RCC 7860 (cell line): ENCODE results near the gene POLL.
"Not testable (repeated sequence)": the region's sequence is repeated elsewhere in the genome, so short reads cannot be mapped to it uniquely, and the experiment has no call there.

ENCODE experiments used
- DNase-seq: peaks from one replicate; pipeline ENCODE4 v3.0.0-alpha.2; 2015; ENCODE audit warnings: low spot score
- FAIRE-seq: peaks from 2 replicates; lab custom pipeline; 2012; peaks lifted over from hg19 to GRCh38; lab: Jason Lieb, UNC

POLL gene

DNA sequence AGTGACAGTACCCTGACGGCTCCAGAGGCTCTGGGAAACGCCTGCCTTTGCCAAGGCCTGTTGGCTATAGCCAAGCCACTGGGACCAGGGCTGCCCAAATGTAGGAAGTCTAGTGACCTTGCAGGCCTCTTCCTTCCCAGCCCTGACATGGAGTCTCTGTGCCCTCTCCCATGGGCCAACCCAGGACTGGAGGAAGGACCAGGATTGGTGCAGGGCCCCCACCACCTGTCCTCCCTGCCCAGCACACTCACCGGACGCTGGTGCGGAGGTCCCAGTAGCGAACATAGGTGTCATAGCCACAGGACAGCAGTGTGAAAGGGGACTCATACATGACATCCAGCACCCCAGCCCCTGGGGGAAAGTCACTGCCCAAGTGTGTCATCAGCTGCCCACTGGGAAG is 24.0 kb upstream of the POLL start:
- FAIRE-seq = no peak
- DNase-seq = no peak

DNA sequence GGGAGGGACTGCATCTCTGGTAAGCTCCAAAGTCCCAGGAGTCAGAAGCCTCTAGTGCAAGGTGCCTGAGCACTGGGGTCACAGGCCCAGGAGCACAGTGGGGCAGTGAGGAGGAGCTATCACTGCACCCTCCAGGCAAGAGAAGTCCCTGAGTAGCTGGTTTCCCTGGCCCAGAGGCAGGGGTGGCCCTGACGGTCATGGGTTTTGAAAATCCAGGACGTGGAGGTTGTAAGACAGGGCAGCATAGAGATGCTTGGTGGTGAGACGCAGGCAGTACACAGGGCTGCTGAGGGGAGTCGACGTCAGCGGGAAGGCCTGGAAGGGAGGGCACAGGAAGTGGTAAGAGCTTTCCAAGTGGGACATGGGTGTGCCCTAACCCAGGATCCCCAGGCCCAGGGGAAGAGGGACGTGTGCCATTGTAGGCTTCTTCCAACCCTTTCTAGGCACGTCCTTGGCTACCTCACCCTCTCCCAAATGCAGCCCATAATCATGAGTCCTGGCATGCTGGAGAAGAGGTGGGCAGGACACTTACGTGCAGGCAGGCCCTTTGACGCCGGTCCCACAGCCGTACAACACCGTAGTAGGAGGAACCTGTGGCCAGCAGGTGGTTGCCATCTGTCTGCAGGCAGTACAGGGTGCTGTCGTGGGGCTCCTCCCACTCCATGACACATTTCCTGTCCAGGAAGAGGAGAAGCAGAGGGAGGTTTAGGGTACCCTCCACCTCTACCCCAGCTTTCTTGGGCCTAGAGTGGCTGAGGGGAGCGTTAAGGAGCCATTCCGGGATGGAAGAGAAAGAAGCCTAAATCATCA is 23.2 kb upstream of the POLL start:
- DNase-seq = no peak
- no peak for FAIRE-seq

DNA sequence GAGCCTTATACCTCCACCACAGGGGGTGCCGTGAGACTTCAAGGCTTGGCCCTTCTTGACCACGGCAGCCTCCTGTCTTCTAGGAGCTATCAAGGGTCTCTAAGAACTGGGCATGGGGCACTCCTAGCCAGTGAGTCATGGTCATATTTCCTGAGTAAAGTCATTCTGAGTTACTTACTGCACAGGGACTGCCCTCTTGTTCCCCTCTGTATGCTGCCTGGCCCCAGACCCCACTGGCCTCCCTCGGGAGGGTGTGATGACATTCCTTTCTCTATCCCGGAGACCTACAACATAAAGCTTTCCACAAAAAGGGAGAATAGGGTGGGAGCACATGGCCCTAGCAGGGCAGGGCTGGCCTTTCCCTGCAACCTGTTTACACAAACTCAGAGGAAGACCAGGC is 21.4 kb upstream of the POLL start:
- DNase-seq (no peak), FAIRE-seq (no peak)

DNA sequence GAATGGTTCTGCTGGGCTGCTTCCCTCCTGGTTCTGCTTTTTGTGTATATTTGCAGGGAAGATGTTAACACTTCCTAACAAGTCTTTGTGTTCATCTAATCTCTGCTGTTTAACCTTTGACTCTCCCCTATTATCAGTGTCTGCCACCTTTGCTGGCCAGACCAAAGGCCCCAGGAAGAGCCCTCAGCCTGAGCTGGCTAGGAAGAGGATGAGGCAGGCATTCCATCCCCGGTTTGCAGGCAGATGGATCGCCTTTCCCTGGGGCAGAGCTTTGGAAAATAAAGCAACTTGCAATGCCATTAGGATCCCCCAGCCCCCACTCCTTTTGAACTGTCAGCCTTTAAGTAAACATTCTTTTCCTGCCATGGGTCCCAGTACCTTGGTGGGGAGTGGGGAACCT is 19.1 kb upstream of the POLL start:
- no peak for DNase-seq
- FAIRE-seq = no peak

DNA sequence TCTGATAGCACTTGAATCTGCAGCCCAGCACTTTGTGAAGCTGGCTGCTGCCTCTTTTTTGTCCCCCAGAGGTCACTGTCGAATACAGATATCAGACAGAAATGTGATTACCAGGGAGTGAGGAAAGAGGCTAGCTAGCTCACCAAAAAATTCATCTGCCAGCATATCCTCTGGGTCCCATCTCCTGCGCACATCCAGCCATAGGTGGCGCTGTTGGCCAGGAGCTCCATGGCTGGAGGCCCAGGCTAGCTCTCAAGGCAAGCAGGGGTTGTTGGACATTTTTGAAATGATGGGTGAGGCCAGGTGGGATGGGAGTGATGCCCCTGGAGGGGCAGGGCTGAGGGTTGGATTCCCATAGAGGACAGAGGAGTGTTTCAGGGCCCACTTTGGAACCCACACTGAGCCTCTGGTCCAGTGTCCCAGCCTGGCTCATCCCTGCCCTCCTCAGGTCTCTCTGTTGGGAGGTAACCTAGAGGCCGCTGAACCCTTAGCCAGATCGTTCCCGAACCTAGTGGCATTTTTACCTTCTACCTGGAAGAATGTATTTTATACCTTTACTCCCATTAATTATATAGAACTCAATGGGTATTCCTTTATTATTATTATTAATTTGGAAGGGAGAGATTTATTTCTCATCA is 14.8 kb upstream of the POLL start:
- DNase-seq = peak; percentile 43
- FAIRE-seq = no peak

DNA sequence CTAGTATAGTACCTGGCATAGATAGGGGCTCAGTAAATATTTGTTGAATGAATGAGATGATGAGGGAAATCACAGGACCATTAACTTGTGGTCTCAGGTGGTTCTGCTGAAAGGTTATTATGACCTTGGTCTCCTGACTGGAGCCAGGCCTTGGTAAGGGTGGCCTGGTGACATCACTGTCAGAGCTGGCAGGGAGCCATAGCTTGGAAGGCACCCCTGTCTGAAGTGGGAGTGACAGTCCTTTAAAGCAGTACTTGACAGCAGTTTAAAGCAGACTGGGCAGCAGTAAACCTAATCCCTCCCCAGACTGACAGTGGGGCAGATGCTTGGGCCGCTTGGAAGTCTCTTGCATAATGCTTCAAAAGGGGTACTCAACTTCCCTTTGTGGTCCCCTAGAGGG is 13.5 kb upstream of the POLL start:
- no peak for DNase-seq
- FAIRE-seq = no peak

DNA sequence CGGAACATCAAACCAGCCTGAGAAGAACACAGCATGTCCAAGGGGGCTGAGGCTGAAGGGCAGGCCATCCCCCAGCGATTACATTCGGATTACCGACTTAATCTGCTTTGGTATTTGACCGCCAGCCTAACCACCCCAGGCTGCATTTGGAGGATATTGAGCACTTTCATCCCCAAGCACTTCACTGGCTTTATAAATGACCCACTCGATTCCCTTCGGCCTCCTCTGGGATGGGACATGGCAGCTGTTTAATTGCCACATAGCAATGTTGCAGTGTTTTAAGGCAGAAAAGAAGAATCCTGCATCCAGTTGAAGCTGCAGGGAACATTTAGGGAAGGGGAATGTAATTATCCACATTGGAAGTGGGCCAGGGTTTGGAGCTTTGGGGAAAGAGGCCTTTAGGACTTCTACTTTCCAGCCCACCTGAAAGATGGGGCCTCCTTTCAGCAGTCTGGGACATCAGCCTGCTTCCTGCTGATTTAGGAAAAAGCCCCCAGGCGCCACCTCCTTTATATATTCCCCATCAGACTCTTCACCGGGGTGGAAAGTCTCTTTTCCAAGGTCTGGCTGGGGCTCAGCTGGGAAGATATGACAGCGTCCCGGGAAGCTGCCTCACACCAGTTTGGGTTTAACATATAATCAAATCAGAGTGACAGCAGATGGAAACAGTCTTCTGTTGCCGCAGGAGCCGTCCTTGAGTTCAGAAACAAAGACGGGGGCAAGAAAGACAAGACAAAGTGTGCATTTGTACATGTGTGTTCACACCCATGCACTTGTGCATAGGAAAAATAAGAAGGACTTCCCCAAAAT is 9.2 kb upstream of the POLL start:
- FAIRE-seq = no peak
- DNase-seq = no peak

DNA sequence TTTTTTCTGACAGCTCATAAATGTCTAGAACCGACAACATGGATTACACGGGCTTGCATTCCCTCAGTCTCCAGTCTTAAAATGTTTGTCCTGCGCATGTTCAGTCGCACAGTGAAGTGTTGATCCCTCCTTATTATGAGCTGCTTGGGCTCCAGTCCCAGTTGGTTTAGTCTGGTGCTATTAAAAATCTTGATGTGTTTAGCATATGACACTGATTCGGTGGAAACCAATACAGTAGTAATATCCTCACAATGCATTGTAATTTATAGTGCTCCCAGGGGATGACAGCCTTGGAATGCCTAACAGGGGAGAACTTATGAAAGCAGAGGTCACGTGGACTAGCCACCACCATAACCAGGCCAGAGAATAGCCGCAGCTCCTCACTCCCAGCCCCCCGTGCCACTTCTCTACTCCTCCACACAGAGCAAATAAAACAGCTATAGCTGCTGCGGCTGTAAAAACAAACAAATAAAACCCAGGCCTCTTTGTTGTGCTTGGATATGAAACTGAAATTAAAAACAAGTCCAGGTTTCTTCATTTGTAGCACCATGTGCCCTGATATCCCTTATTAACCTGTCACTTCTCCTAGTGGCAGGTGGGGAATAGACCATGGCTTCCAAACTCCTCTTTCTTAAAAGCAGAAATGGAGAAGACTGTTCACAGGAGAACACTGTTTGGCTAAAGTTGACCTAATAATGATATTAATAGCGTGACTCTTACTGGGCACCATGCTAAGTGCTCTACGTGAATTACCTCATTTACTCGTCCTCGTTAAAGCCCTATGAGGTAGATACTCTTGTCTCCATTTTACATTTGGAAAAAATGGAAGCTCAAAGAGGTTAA is 7.8 kb upstream of the POLL start:
- DNase-seq (no peak), FAIRE-seq (no peak)

DNA sequence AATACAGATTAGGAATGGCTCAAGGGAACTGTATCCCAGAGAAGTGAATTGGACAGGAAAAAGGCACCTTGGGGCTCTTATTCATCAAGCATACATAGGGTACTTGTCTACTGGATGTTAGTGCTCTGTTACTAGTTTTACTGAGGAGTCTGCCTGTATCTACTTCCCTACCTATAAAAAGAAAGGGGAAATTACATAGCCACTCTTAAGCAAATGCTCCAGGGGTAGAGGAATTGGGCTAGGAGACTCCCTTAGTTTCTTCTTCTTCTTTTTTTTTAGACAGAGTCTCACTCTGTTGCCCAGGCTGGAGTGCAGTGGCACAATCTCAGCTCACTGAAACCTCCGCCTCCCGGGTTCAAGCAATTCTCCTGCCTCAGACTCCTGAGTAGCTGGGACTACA is 5.3 kb upstream of the POLL start:
- FAIRE-seq, DNase-seq: not testable (repeated sequence)

DNA sequence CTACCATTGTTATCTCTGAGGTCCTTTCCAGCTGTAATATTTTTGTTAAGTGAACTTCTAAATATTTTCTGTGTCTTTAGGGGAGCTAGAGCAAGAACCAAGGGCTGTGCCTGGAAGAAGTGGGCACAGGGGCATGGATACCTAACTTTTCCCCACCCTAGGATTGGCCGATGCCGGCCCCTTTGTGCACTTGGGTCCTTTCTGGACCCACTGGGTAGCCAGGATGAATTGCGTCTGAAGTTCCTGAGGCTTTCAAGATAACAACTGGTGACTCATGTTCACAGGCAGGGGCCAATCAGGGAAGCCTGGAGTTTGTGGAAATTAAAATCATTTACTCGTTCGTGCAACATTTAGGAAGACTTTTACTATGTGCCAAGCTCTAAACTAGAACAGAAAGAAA is 822 bp upstream of the POLL start:
- FAIRE-seq (no peak), DNase-seq (peak; percentile 25)

DNA sequence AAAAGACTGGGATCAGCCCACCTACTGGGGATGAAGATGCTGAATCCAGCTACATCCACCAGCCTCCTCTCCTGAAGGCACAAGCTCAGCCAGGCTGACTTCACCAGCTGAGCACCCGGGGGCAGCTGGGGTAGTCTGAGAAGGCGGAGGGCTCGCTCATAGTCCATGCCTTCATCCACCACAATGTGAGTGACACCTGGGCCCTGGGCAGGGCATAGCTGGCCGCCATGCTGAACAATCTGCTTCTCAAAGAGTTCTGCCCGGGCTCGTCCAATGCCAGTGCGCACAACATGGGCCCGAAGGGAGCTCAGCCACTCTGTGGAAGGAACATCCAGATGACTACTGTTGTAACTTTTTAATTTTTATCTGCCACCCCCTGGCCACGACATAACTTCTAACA is 2.2 kb downstream of the POLL start:
- FAIRE-seq (no peak), DNase-seq (no peak)

DNA sequence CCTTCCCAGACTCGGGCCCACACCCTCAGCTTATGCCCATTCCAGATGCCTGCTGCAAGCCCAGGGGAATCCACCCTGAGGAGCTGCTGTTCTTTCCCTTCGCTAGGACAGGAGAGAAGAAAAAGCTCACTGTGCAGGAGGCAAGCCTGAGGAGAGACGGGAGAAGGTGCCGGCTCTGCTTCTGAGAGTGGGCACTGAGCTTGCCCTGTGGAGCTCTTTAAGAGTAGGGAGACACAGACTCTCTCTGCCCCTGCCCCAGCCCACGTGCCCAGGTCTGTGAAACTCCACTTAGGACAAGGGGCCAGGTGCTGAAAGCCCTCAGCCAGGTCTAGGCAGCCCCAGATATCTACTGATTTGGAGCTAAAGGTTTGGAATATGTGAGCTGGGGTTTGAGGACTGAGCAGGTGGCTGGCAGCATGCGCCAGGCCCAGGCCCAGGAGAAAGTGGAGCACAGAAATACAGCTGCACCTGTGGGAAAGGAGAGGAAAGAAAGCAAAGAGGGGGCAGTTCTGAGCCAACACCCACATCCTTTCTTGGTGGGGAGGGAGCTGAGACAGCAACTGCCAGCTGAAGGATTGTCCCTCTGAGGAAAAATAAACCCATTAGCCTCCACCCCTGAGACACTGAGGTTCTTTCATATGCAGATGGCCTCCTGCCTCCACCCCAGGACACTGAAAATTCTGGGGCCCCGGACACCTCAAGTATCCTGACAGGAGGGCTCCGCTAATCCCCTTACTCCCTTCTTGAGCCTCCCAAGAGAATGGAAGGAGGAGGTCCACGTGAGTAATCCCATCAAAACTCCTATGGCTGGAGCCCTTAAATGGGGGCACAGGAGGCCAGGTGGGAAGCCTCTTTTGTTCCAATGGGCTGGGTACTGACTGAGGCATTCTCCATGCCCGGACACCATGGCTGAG is 7.3 kb downstream of the POLL start:
- FAIRE-seq (no peak), DNase-seq (no peak)

DNA sequence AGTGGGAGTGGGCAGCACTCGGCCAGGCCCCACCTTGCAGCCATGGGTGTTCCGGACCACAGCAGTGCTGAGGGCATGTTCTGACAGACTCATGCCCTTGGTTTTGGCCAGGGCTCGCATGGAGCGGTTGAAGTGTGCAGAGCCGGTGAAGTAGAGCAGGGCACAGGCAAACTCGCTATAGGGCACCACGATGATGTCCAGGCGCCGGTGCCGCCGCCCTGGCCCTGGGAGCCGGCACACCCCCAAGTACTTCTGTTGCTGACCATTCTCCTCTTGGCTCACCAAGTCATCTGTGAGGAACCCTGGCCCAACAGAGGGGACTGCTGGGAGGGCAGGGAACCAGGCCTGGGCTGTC is 8.6 kb downstream of the POLL start:
- no peak for DNase-seq
- no peak for FAIRE-seq

DNA sequence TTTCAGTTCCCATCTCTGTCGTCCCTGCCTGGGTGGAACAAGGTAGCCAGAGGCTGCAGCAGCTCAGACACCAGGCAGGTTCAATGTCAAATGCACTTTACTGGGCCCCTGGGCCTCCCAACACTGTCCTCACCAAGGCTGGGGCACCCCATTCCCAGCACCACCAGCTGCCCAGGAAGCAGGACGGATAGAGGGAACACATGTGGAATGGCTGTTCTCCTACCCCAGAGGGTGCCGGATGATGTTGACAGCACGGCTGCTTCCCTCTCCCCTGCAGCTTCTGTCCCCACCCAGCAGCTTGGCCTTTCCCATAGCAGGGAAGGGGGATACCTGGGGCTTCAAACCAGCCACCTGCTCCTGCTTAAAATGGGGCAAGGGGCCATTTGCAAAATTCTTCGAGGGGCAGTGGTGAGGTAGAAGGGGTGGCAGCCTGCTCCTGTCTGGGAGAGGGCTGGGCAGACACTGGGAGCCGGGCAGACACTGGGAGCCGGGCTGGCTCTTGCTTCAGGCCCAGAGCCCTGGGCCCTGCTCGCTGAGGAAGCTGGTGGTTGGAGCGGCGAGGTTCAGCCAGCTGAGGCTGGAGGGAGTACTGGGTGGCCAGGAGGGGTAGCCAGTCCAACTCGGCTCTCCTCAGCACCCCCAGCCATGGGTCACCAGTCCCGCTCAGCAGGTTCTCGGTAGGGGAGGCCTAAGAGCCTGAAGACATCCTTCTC is 9.1 kb downstream of the POLL start:
- FAIRE-seq (no peak), DNase-seq (no peak)

DNA sequence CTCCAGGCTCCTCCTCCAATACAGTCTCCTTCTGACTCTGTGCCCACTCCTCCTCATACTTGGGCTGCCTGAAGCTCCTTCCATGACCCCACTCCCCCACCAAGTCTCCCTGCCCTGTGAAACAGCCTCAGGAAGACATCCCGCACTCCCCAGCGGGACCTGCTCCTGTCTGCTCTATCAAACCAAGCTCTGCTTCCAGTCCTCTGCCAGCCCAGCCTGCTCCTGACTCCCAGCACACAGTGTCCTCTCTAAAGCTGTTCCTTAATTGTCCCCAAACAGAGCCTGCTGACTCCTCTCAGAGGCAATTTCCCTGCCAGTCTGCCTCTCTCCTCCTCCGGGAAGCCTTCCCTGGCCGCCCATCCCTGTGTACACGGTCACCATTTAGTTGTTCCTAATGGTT is 9.9 kb downstream of the POLL start:
- no peak for FAIRE-seq
- DNase-seq = no peak

DNA sequence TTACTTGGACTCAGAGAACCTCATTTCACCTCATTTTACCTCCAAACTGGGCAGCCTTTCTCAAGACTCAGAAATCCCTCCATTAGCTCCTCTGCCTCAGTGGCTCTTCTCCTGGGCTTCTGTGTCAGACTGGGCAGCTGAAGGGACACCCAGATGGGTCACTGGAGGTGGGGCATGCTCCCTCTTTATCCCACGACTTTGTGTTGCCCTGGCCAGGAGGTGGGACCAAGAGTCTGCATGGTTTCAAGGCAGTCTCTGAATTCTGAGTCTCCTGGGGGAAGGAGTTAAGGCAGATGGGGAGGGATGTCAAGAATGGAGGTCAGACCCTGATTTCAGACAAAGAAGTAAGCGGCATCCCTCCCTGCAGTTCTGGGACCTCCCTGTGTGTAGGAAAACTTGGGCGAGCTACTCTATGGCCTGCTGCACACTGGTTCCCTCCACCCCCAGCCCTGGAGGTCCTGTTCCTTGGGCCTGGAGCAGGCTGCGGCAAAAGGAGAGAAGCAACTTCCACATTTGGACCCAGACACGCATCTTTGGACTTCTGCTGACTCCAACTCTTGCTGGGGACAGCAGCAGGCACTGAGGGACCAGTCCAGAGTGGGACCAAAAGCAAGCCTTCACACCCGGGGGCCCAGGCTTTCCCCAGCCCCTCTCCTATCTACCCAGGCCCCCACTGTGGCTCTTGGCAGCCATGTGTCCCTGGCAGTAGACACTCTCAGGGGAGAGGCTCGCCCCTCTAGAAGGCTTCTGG is 10.8 kb downstream of the POLL start:
- FAIRE-seq (no peak), DNase-seq (no peak)

DNA sequence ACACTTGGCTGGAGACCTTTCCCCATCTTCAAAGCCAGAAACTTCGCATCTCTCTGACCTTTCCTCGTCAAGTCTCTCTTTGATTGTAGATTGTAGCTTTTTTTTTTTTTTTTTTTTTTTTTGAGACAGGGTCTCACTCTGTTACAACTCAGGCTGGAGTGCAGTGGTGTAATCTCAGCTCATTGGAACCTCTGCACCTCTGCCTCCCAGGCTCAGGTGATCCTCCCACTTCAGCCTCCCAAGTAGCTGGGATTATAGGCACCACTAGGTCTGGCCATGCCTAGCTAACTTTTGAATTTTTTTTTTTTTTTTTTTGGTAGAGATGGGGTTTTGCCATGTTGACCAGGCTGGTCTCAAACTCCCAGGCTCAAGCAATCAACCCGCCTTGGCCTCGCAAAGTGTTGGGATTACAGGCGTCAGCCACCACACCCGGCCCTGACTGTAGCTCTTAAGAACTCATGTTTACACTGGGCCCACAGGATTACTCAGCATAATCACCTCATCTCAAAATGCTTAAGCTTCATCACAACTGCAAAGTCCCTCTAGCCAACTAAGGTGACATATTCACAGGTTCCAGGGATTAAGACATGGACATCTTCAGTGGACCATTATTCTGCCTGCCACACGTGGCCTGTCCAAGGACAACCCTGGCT is 11.7 kb downstream of the POLL start:
- no peak for DNase-seq
- FAIRE-seq = no peak

DNA sequence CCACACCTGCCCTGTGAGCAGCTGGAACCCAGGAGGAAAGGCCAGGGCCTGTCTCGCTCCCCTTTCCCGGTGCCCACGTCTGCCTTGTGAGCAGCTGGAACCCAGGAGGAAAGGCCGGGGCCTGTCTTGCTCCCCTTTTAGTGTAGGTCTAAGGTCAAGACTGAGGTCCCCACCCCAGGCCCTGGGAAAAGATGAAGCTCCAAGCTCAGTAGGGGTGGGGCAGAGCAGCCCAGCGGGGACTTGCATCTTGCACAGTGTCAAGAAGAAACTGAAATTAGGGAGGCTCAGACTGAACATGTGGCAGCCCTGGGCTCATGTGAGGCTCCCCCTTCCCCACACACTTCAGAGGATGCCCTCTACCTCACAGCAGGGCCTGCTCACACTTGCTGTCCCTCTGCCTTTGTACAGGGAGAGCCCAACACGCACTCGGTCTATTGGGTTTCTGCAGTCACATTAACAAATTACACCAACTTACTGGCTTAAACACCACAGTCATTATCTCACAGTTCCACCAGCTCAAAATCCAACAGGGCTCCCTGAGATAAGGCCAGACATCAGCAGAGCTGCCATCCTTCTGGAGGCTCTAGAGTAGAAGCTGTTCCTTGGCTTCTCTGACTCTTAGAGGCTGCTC is 12.4 kb downstream of the POLL start:
- no peak for FAIRE-seq

More for the DNA sequence above, 12.4 kb downstream of the POLL start:
- DNase-seq = no peak
